HL-60 (cell line): ENCODE results near the gene FAAP24.

Source experiments
- DNase-seq, 2 experiments: peaks; one replicate each; pipeline ENCODE4 v3.0.0-alpha.2; 2010 to 2020; ENCODE audit warnings: low read depth in 1 of 2, low spot score in 1 of 2
- H3K27ac ChIP-seq: fragments of 250-450 bp; sonication (Bioruptor Pico); replicated peaks from 2 replicates; pipeline ENCODE4 v1.5.1; 2020; ENCODE audit warnings: mild to moderate bottlenecking, moderate library complexity
- H3K27me3 ChIP-seq: fragments of 250-450 bp; sonication (Bioruptor Pico); 2 replicates; pipeline ENCODE4 v1.5.1; 2021; ENCODE audit warnings: mild to moderate bottlenecking, moderate library complexity; ENCODE audit not compliant: insufficient read depth, poor library complexity, severe bottlenecking
- H3K4me3 ChIP-seq: replicated peaks from 2 replicates; pipeline ENCODE4 v1.5.1; 2011; ENCODE audit warnings: mild to moderate bottlenecking, control low read depth, low read length; ENCODE audit not compliant: insufficient read depth
- CTCF ChIP-seq: IDR thresholded peaks from one replicate; pipeline ENCODE4 v1.5.1; 2011; ENCODE audit warnings: low read length, control low read depth, inconsistent platforms; ENCODE audit not compliant: insufficient read depth
- GABPA ChIP-seq: IDR thresholded peaks from 2 replicates; pipeline ENCODE4 v1.6.1; 2012; ENCODE audit warnings: low read depth
- POLR2AphosphoS5 ChIP-seq: IDR thresholded peaks from 2 replicates; pipeline ENCODE4 v1.6.1; 2012; ENCODE audit warnings: low read depth
- REST ChIP-seq: IDR thresholded peaks from 2 replicates; pipeline ENCODE4 v1.6.1; 2012; ENCODE audit warnings: low read depth; ENCODE audit not compliant: insufficient replicate concordance
- SPI1 ChIP-seq: IDR thresholded peaks from 2 replicates; pipeline ENCODE4 v1.6.1; 2012; ENCODE audit warnings: low read depth, mild to moderate bottlenecking, borderline replicate concordance
- long read RNA-seq: library from polyadenylated mRNA; unstranded; transcript quantifications from one replicate; pipeline ENCODE4 v2.0.0, GENCODE V29; 2020

The FAAP24 gene
- long read RNA-seq, transcript FAAP24-202 (5 exons, 2,298 nt): major isoform, 21 of 22 reads
- long read RNA-seq, partial matches to known transcripts: 0 of 22 reads
- long read RNA-seq, other reads (novel, unspliced or antisense): 0 of 22 reads

GRCh38 chr19:32971715-32972540 is at the start of gene FAAP24, which contains the start of gene CEP89:
Gene FAAP24 (plus strand): TSS chr19:32972242. CDS start chr19:32973197, 955 bp downstream.
Gene CEP89 (minus strand): TSS chr19:32971958. CDS start chr19:32971874, 84 bp downstream.
- Histone ChIP-seq H3K27ac (peak within 1 kb of the TSS; percentile 73), H3K4me3 (peak within 1 kb of the TSS; percentile 95), H3K27me3 (no peaks in the 10 kb centered on the region)
- peak; percentile 99 for DNase-seq
- TF ChIP-seq CTCF (no peak), GABPA (peak; percentile 75), REST (no peak), POLR2AphosphoS5 (peak; percentile 75), SPI1 (no peak)

- Histone ChIP-seq H3K4me3 (no peak overlapping the region), H3K27ac (no peak overlapping the region), H3K27me3 (no peaks in the 10 kb centered on the region)
- DNase-seq: no peak
- TF ChIP-seq GABPA (no peak), REST (no peak), SPI1 (no peak), POLR2AphosphoS5 (no peak), CTCF (no peak)
Measured at GRCh38 chr19:32924200-32924599, 47.8 kb upstream of the FAAP24 start.

GRCh38 chr19:32928806-32929205 is 43.2 kb upstream of the FAAP24 start:
- no peaks in the 10 kb centered on the region for H3K27me3 ChIP-seq
- no peak for DNase-seq
- no peak overlapping the region for H3K4me3 ChIP-seq
- TF ChIP-seq GABPA (no peak), SPI1 (no peak), REST (no peak), POLR2AphosphoS5 (no peak), CTCF (no peak)
- no peak overlapping the region for H3K27ac ChIP-seq
